DOHH2 (cell line): ENCODE results near the gene AUTS2.
A peak's percentile ranks its signal among the peaks of the same experiment; 100 is the strongest.

Source experiments
- H3F3A ChIP-seq: fragments of 200-600 bp; sonication (generic), shearing (Covaris generic); 2 replicates; pipeline ENCODE4 v1.6.0; 2016; ENCODE audit warnings: antibody characterized with exemption, mild to moderate bottlenecking; ENCODE audit not compliant: control insufficient read depth, insufficient read depth
- H3K27ac ChIP-seq: fragments of 200-600 bp; sonication (generic); 2 replicates; pipeline ENCODE4 v1.5.1; 2014; ENCODE audit warnings: low read depth, mild to moderate bottlenecking, low read length, moderate library complexity
- H3K27me3 ChIP-seq: fragments of 200-600 bp; sonication (generic); 2 replicates; pipeline ENCODE4 v1.6.1; 2014; ENCODE audit warnings: mild to moderate bottlenecking, low read length, mixed read lengths; ENCODE audit not compliant: control insufficient read depth
- H3K36me3 ChIP-seq: fragments of 200-600 bp; sonication (generic); 2 replicates; pipeline ENCODE4 v1.6.1; 2014; ENCODE audit warnings: mild to moderate bottlenecking, low read length, moderate library complexity, mixed read lengths; ENCODE audit not compliant: control insufficient read depth
- H3K4me1 ChIP-seq: fragments of 200-600 bp; sonication (generic); 2 replicates; pipeline ENCODE4 v1.6.1; 2014; ENCODE audit warnings: mild to moderate bottlenecking, low read length, mixed read lengths; ENCODE audit not compliant: control insufficient read depth
- H3K4me2 ChIP-seq: fragments of 200-600 bp; sonication (generic); 2 replicates; pipeline ENCODE4 v1.6.0; 2014; ENCODE audit warnings: mild to moderate bottlenecking, low read length, moderate library complexity
- H3K4me3 ChIP-seq: fragments of 200-600 bp; sonication (generic); 2 replicates; pipeline ENCODE4 v1.5.1; 2014; ENCODE audit warnings: mild to moderate bottlenecking, low read length, mixed read lengths
- H3K79me2 ChIP-seq: fragments of 200-600 bp; sonication (generic); 2 replicates; pipeline ENCODE4 v1.6.1; 2014; ENCODE audit warnings: mild to moderate bottlenecking, low read length, mixed read lengths; ENCODE audit not compliant: control insufficient read depth
- H3K9me2 ChIP-seq: fragments of 200-600 bp; sonication (generic); replicated peaks from 2 replicates; pipeline ENCODE4 v1.6.1; 2014; ENCODE audit warnings: mild to moderate bottlenecking, low read length, mixed read lengths; ENCODE audit not compliant: control insufficient read depth
- H3K9me3 ChIP-seq: fragments of 200-600 bp; sonication (generic); 2 replicates; pipeline ENCODE4 v1.6.1; 2014; ENCODE audit warnings: antibody characterized with exemption, low read length, mixed read lengths; ENCODE audit not compliant: control insufficient read depth, insufficient read depth
- H4K20me1 ChIP-seq: fragments of 200-600 bp; sonication (generic); 2 replicates; pipeline ENCODE4 v1.6.0; 2014; ENCODE audit warnings: low read depth, mild to moderate bottlenecking, antibody characterized with exemption, low read length, moderate library complexity; ENCODE audit not compliant: control insufficient read depth, insufficient read depth
- CTCF ChIP-seq: fragments of 200-600 bp; sonication (generic); IDR thresholded peaks from one replicate; pipeline ENCODE4 v1.5.1; 2014; ENCODE audit warnings: antibody characterized with exemption, mild to moderate bottlenecking, low read depth, low read length; ENCODE audit not compliant: poor library complexity, severe bottlenecking
- EZH2phosphoT487 ChIP-seq: fragments of 200-600 bp; sonication (generic); IDR thresholded peaks from 2 replicates; pipeline ENCODE4 v1.6.1; 2017; ENCODE audit warnings: borderline replicate concordance, mild to moderate bottlenecking, antibody characterized with exemption, low read length, moderate library complexity, mixed read lengths

AUTS2 gene

GRCh38 chr7:69654849-69655707 lies 56.8 kb downstream of the AUTS2 start:
- Histone ChIP-seq H3K9me3 (no peaks in the 10 kb centered on the region), H3K4me1 (peaks cover 52% of the 10 kb centered on the region), H3K36me3 (no peaks in the 10 kb centered on the region), H3F3A (0 out of 2 replicates have a peak, but pooled peaks cover 5% of the 10 kb centered on the region), H4K20me1 (peaks cover 10% of the 10 kb centered on the region; the same call in 1 of the 2 replicates), H3K4me3 (no peak overlapping the region), H3K9me2 (no peaks in the 10 kb centered on the region), H3K79me2 (peaks cover 98% of the 10 kb centered on the region), H3K4me2 (peak overlapping the region; percentile 39), H3K27ac (peak overlapping the region; percentile 21), H3K27me3 (no peaks in the 10 kb centered on the region)
- TF ChIP-seq EZH2phosphoT487 (no peak), CTCF (no peak)

GRCh38 chr7:69656077-69656476 lies 57.8 kb downstream of the AUTS2 start:
- Histone ChIP-seq H3K36me3 (no peaks in the 10 kb centered on the region), H3K27me3 (no peaks in the 10 kb centered on the region), H3F3A (0 out of 2 replicates have a peak, but pooled peaks cover 5% of the 10 kb centered on the region), H4K20me1 (peaks cover 10% of the 10 kb centered on the region; the same call in 1 of the 2 replicates), H3K27ac (no peak overlapping the region), H3K9me3 (no peaks in the 10 kb centered on the region), H3K9me2 (no peaks in the 10 kb centered on the region), H3K4me2 (no peak overlapping the region), H3K4me1 (peaks cover 48% of the 10 kb centered on the region), H3K79me2 (peaks cover 98% of the 10 kb centered on the region), H3K4me3 (no peak overlapping the region)
- TF ChIP-seq CTCF (no peak), EZH2phosphoT487 (no peak)

DNA sequence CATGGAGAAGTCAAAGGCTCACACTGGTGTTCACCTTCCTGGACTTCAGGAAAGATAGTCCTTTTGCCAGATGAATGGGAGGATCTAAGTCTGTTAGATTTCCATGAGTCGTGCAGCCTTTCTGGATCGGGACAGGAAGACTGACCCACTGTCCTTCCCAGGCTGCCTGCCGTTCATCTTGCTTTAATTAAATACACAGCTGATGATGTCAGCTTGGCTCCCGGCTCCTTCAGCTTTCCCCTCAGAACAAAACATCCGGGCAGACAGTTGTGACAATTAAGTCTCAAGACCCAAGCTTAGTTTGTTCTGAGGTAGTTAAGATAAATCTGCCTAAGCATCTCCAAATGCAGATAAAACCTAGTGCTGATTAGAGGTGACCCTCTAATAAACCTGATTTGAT lies 58.6 kb downstream of the AUTS2 start:
- no peaks in the 10 kb centered on the region for H3K36me3 ChIP-seq
- peaks cover 98% of the 10 kb centered on the region for H3K79me2 ChIP-seq
- H3K9me2 ChIP-seq: no peaks in the 10 kb centered on the region
- H3F3A ChIP-seq: 0 out of 2 replicates have a peak, but pooled peaks cover 5% of the 10 kb centered on the region
- peaks cover 4% of the 10 kb centered on the region; the same call in 1 of the 2 replicates for H4K20me1 ChIP-seq
- no peak overlapping the region for H3K4me2 ChIP-seq
- TF ChIP-seq EZH2phosphoT487: no peak
- H3K9me3 ChIP-seq: no peaks in the 10 kb centered on the region
- no peaks in the 10 kb centered on the region for H3K27me3 ChIP-seq
- no peak overlapping the region for H3K4me3 ChIP-seq
- H3K27ac ChIP-seq: no peak overlapping the region
- H3K4me1 ChIP-seq: peaks cover 45% of the 10 kb centered on the region

DNA sequence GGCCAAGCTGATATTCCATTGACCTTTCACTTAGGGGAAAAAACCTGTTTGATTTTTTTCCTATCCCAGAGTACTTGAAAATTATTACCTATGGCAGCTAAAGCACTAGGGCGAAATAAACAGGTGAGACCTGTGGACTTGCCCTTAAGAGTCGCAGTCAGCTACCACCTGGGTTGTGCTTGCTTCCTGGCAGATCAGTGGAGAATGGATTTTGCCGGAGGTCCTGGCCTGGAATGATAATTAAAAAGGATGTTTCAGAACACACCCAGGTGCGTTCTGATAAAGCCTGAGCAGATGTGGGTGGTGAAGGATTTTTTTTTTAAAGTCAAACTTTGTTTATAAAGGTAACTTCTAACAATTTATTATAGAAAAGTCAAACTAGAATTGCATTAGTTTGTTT lies 59.1 kb downstream of the AUTS2 start:
- Histone ChIP-seq H3K9me2 (no peaks in the 10 kb centered on the region), H3K9me3 (no peaks in the 10 kb centered on the region), H3K79me2 (peaks cover 98% of the 10 kb centered on the region), H3K36me3 (no peaks in the 10 kb centered on the region), H3K4me1 (peaks cover 43% of the 10 kb centered on the region), H3K27me3 (no peaks in the 10 kb centered on the region), H3F3A (0 out of 2 replicates have a peak, but pooled peaks cover 5% of the 10 kb centered on the region), H3K4me3 (no peak overlapping the region), H4K20me1 (0 out of 2 replicates have a peak, but pooled peaks cover 6% of the 10 kb centered on the region), H3K4me2 (no peak overlapping the region), H3K27ac (no peak overlapping the region)
- TF ChIP-seq CTCF (no peak), EZH2phosphoT487 (no peak)
